ENCODE measurements around the gene RXRB.

DNA sequence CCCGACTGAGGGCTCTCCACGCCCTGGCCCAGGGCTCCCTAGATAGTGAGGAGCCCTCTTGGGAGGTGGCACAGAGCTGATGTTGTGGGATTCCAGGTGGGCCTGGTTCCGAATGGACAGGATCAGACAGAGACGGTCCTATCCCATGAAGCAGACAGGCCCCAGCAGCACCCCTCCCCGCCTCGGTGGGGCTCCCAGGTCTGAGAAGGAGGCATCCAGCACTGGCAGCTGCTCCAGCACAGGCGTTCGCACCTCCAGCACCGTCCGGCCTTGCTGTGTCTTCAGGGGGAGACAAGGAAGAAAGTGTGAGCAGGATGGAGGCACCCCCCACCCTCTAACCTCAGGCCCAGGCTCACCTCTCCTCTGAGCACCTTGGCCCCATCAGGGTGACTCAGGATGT lies 36.9 kb downstream of the RXRB start:
- TF ChIP-seq POLR2A (IDR thresholded peaks at IDR 0.05; ENCODE audit: low read depth, low read length) (no peak), POLR2AphosphoS5 (IDR thresholded peaks at IDR 0.05; ENCODE audit: low read depth, low read length) (no peak), TAF1 (IDR thresholded peaks at IDR 0.05; ENCODE audit: low read depth, low read length) (no peak)
